Skeletal muscle tissue (tissue), 4 donors: ENCODE results near the gene B3GNT3. TPM values are rescaled to one million over a fixed set of nuclear protein-coding genes. Genes with fewer than 3 reads are reported as not detected.

Experiments
- H3K27ac ChIP-seq: one replicate; pipeline ENCODE4 v1.7.0; 2013; ENCODE audit warnings: mild to moderate bottlenecking, low read depth, low read length, inconsistent platforms
- H3K27me3 ChIP-seq, 3 donors: one replicate each; pipeline ENCODE4 v1.7.0; 2013; ENCODE audit warnings: low read length in 3 of 3; ENCODE audit not compliant: control insufficient read depth in 3 of 3, insufficient read depth in 3 of 3
- H3K36me3 ChIP-seq, 3 donors: one replicate each; pipeline ENCODE4 v1.7.0; 2013; ENCODE audit warnings: low read length in 3 of 3; ENCODE audit not compliant: control insufficient read depth in 3 of 3, insufficient read depth in 3 of 3
- H3K4me1 ChIP-seq, 3 donors: one replicate each; pipeline ENCODE4 v1.7.0; 2013; ENCODE audit warnings: low read length in 3 of 3, mild to moderate bottlenecking in 3 of 3; ENCODE audit not compliant: control insufficient read depth in 3 of 3, insufficient read depth in 3 of 3
- H3K4me3 ChIP-seq, 3 donors: one replicate each; pipeline ENCODE4 v1.7.0; 2013; ENCODE audit warnings: low read length in 3 of 3
- H3K9ac ChIP-seq, 3 donors: one replicate each; pipeline ENCODE4 v1.7.0; 2013; ENCODE audit warnings: low read length in 3 of 3, mild to moderate bottlenecking in 3 of 3, moderate library complexity in 2 of 3, low read depth in 1 of 3
- H3K9me3 ChIP-seq, 3 donors: one replicate each; pipeline ENCODE4 v1.7.0; 2013; ENCODE audit warnings: low read length in 3 of 3; ENCODE audit not compliant: control insufficient read depth in 3 of 3
- total RNA-seq: library from RNA; depleted of rRNA; stranded (reverse); fragments of >200 nt; gene quantifications from one replicate; pipeline ENCODE4 v1.2.3, GENCODE V29; 2014
- donor health status: Osteomylitis.

The B3GNT3 gene, protein sequence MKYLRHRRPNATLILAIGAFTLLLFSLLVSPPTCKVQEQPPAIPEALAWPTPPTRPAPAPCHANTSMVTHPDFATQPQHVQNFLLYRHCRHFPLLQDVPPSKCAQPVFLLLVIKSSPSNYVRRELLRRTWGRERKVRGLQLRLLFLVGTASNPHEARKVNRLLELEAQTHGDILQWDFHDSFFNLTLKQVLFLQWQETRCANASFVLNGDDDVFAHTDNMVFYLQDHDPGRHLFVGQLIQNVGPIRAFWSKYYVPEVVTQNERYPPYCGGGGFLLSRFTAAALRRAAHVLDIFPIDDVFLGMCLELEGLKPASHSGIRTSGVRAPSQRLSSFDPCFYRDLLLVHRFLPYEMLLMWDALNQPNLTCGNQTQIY
- total RNA-seq = not detected

DNA sequence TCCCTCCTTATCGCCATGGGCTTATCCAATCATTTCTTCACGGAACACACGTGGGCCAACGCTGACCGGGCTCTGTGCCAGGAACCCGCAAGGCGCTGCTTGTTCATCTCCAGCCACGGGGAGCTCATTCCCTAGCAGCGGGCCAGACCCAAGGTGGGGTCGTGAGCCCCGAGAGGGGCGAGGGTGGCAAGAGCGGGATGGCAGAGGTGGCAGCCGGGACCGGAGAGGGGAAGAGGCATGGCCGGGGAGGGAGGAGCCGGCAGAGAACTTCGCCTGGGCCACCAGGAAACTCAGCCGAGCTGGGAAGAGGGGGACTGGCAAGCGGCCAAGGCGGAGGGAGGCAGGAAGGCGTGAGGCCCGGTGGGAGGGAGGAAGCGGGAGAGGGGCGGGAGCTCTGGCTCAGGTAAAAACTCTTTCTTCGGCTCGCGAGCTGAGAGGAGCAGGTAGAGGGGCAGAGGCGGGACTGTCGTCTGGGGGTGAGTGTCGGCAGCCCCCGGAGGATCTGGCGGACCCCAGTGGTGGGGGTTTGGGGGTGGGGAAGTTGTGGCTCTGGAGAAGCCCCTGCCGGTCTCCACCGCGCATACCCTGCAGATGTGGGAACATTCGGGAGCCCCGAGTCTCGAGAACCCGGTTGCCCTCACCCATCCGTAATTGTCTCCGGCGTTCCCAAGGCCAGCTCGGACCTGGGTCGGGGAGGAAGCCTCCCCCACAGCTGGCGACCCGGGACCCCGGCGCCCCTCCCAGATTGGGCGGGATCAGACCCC lies at the start of gene B3GNT3:
TSS of gene B3GNT3 (plus strand) at position 408 of the 764 bp plus-strand sequence. CDS start 12,670 bp downstream, outside the sequence.
- no peak within 1 kb of the TSS for H3K4me3 ChIP-seq

DNA sequence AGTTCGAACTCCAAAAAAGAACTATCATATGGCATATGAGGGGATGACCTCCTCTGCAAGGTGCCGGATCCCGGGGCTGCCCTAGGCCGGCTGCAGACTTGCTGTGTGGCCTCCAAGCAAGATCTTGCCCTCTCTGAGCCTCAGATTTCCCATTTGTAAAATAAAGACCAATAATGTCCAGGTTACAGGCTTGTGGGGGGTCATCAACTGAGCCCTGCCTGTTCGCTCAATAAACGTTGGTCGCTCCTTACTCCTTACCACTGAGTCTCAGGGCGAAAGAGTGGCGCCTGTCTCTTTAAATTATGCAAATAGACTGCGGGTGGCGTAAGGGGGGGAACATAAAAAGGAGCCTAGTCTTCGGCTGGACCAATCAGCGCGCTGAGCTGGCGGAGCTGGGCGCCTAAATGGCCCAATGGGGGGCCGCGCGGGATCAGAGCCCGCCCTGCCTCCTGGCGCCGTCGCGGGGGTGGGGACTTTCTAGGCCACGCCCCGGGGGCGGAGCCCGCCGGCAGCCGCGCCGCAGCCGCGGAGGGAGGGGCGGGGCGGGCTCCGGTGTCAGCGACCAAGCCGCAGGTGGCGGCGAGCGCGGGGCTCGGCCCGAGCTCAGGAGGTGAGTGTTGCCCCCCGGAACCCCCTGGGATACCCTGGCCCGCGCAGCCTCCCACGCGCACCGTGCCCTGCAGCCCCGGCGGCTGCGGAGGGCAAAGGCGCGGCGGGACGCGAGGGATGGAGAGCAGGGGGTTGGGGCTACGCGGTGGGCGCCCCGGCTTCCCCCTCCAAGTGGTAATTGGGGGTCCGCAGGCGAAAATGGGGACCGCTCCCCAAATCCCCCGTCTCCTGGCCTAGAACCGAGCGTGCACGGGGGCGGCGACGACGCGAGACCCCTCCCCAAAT lies 47.5 kb upstream of the B3GNT3 start:
- Histone ChIP-seq H3K4me1 (peaks cover 0 to 3% (median 0%) of the 10 kb centered on the region in 3 donors), H3K27ac (no peak overlapping the region), H3K4me3 (peak overlapping the region; percentile 43 to 64 (median 60)), H3K9me3 (no peaks in the 10 kb centered on the region), H3K27me3 (peaks cover 5 to 24% (median 9%) of the 10 kb centered on the region in 3 donors), H3K36me3 (no peaks in the 10 kb centered on the region), H3K9ac (no peak overlapping the region)

More for the DNA sequence above, at the start of gene B3GNT3:
- Histone ChIP-seq H3K27me3 (peaks cover 43 to 50% (median 47%) of the 10 kb centered on the region in 3 donors), H3K9ac (no peak within 1 kb of the TSS), H3K9me3 (no peaks in the 10 kb centered on the region), H3K27ac (no peak within 1 kb of the TSS), H3K4me1 (no peaks in the 10 kb centered on the region), H3K36me3 (no peaks in the 10 kb centered on the region)

- Histone ChIP-seq H3K9ac (no peak overlapping the region), H3K4me1 (peaks cover 0 to 3% (median 0%) of the 10 kb centered on the region in 3 donors), H3K4me3 (no peak overlapping the region), H3K27me3 (peaks cover 5 to 32% (median 9%) of the 10 kb centered on the region in 3 donors), H3K27ac (no peak overlapping the region), H3K36me3 (no peaks in the 10 kb centered on the region), H3K9me3 (no peaks in the 10 kb centered on the region)
Observed at GRCh38 chr19:17748884-17749638, 45.9 kb upstream of the B3GNT3 start.

DNA sequence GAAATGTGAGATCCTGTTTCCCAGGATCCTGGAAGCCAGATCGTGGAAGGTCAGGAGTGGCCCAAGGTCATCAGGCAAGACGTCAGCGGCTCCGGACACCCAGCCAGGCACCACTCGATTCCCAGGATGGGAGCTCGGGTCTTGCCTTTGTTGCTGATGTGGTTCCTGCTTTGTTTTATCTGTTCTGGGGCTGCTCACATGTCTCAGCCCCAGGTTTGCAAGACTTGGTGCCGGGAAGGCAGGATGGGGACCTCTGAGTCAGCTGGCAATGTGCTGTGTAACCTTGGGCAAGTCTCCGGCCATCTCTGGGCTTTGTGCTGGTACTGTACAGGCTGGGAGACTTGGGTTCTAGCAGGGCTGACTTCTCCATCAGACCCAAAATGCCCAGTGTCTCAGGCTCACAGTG lies 45.0 kb upstream of the B3GNT3 start:
- H3K27ac ChIP-seq = no peak overlapping the region
- H3K27me3 ChIP-seq = peaks cover 5 to 37% (median 17%) of the 10 kb centered on the region in 3 donors
- peaks cover 0 to 3% (median 0%) of the 10 kb centered on the region in 3 donors for H3K4me1 ChIP-seq
- no peaks in the 10 kb centered on the region for H3K36me3 ChIP-seq
- no peak overlapping the region for H3K4me3 ChIP-seq
- H3K9ac ChIP-seq = no peak overlapping the region
- H3K9me3 ChIP-seq = no peaks in the 10 kb centered on the region

DNA sequence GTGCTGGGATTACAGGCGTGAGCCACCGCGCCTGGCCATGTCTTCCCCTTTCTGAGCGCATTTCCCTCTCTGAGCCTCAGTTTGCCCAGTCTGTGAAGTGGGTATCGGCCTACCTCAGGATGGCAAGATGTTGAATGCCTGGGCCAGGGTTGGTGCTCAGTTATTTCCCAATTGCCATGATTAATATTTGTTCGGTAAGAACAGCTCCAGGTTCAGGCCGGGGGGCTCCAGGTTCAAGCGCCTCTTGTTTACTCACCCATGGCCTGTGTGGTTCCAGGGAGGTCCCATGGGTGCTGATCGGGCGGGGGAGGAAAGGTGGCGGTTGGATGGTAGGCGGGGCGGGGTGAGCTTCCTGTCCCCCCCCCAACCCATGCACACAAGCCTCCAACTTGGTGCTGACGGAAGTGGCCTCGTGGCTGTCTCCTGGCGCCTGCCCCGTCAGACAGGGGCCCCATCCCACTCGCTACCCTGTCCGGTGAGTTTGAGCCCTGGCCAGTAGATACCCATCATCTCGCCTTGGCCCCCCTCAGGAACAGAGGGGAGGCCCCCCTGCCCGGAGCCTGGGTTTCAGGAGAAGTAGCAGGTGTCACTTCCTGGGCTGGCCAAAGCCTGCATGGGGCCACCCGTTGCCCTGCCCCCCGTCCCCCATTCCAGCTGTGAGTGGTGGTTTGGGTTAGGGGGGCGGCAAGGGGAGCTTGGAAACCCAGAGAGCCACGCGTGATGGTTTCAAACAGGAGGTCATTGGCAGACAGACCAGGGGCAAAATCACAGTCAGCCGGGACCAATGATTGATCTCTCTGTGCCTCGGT lies 43.6 kb upstream of the B3GNT3 start, which contains the start of gene FCHO1:
TSS of gene FCHO1 (plus strand) at position 375 of the 809 bp plus-strand sequence. CDS start 3,688 bp downstream, outside the sequence.
- Histone ChIP-seq H3K9ac (peak within 1 kb of the TSS in 1 of 3 donors; percentile 3), H3K9me3 (no peaks in the 10 kb centered on the region), H3K4me3 (no peak within 1 kb of the TSS), H3K4me1 (peaks cover 0 to 3% (median 0%) of the 10 kb centered on the region in 3 donors), H3K36me3 (no peaks in the 10 kb centered on the region), H3K27me3 (peaks cover 15 to 48% (median 20%) of the 10 kb centered on the region in 3 donors), H3K27ac (no peak within 1 kb of the TSS)

DNA sequence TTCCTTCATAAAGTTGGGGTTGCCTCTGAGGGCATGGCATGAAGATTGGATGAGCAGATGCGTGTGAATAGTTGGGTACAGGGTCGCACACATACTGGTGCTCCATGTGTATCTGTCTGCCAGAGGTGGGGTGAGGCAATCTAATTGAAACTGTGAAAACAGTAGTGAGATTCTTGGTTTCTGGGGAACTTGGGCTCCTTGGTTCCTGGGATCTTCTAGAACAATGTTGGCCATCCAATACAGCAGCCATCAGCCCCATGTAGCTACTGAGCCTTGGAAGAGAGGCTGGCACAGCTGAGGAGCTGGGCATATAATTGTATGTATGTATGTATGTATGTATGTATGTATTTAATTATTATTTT lies 43.0 kb upstream of the B3GNT3 start:
- Histone ChIP-seq H3K36me3 (no peaks in the 10 kb centered on the region), H3K27me3 (peaks cover 15 to 48% (median 20%) of the 10 kb centered on the region in 3 donors), H3K27ac (no peak overlapping the region), H3K4me1 (peaks cover 0 to 3% (median 0%) of the 10 kb centered on the region in 3 donors), H3K4me3 (no peak overlapping the region), H3K9ac (no peak overlapping the region), H3K9me3 (no peaks in the 10 kb centered on the region)

DNA sequence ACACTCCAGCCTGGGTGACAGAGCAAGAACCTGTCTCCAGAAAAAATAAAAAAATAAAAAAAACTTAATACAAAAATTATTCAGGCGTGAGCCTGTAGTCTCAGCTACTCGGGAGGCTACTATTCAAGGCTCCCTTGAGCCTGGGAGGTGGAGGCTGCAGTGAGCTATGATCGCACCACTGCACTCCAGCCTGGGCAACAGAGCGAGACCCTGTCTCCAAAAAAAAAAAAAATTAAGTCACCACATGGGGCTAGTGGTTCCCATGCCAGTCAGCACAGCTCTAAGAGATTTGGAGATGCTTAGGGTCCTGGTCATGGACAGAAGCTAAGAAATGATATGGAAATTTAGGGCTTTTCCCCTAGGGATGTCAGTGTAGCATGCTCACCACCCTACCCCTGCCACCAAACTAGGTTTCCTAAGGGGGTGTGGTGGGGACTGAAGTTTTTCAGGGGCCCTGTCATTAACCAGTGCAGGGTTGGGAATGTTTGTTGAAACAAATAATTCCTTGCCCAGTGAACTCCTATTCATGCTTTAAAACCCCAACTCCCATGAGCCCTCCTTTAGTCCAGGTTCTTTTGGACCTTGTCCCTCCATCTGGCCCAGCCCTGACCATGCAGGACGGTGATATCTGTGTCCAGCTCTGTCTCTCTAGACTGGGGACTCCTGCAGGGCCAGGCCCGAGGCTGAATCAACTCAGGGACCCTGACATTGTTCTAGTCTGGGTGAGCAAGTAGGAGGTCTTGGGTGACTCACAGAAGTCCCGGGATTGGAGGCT lies 41.9 kb upstream of the B3GNT3 start:
- H3K4me1 ChIP-seq = no peaks in the 10 kb centered on the region
- no peaks in the 10 kb centered on the region for H3K9me3 ChIP-seq
- peaks cover 15 to 47% (median 20%) of the 10 kb centered on the region in 3 donors for H3K27me3 ChIP-seq
- no peak overlapping the region for H3K27ac ChIP-seq
- H3K36me3 ChIP-seq = no peaks in the 10 kb centered on the region
- no peak overlapping the region for H3K4me3 ChIP-seq
- H3K9ac ChIP-seq = no peak overlapping the region

DNA sequence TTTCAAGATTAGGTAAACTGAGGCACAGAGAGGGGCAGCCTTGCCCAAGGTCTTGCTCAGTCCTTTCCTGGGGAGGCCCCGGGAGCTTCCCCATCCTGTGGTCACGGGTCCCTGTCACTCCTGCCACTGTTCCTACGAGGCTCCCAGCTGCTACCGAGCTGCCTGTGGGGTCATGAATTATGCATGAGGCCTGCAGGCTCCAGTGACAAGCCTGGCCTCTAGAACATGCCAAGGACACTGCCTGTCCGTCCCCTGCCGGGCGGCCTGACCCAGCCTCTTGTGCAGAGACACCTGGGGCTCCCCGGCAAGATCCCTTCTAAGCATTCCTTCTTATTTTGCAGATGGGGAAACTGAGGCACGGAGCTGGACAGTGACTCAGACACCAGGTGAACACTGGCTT lies 41.0 kb upstream of the B3GNT3 start:
- Histone ChIP-seq H3K4me1 (no peaks in the 10 kb centered on the region), H3K9ac (no peak overlapping the region), H3K9me3 (no peaks in the 10 kb centered on the region)

More for the DNA sequence above, 41.0 kb upstream of the B3GNT3 start:
- Histone ChIP-seq H3K4me3 (no peak overlapping the region), H3K27ac (no peak overlapping the region), H3K36me3 (no peaks in the 10 kb centered on the region), H3K27me3 (peaks cover 14 to 45% (median 15%) of the 10 kb centered on the region in 3 donors)
